NT2/D1 (cell line): ENCODE measurements around the gene MAN1A1.

ENCODE experiments used
- SUZ12 ChIP-seq: IDR thresholded peaks from 2 replicates; pipeline ENCODE4 v1.6.1; 2011; ENCODE audit not compliant: insufficient read length, insufficient read depth; ENCODE audit errors: extremely low read depth
- YY1 ChIP-seq: IDR thresholded peaks from 2 replicates; pipeline ENCODE4 v1.6.1; 2011; ENCODE audit not compliant: insufficient read length, insufficient read depth
- ZNF274 ChIP-seq: IDR thresholded peaks from 2 replicates; pipeline ENCODE4 v1.6.1; 2011; ENCODE audit warnings: mild to moderate bottlenecking, low read depth, low read length

GRCh38 chr6:119163006-119163405, 186.6 kb downstream of the MAN1A1 start:
- TF ChIP-seq ZNF274 (no peak), SUZ12 (no peak), YY1 (no peak)
